AML-193 (cell line): Measurements from ENCODE around the gene SRSF9.
A peak's percentile ranks its signal among the peaks of the same experiment; 100 is the strongest.

Source experiments
- DNase-seq, 2 experiments: peaks; one replicate each; lab custom pipeline; 2025; lab: John Stamatoyannopoulos, UW

The SRSF9 gene

DNA sequence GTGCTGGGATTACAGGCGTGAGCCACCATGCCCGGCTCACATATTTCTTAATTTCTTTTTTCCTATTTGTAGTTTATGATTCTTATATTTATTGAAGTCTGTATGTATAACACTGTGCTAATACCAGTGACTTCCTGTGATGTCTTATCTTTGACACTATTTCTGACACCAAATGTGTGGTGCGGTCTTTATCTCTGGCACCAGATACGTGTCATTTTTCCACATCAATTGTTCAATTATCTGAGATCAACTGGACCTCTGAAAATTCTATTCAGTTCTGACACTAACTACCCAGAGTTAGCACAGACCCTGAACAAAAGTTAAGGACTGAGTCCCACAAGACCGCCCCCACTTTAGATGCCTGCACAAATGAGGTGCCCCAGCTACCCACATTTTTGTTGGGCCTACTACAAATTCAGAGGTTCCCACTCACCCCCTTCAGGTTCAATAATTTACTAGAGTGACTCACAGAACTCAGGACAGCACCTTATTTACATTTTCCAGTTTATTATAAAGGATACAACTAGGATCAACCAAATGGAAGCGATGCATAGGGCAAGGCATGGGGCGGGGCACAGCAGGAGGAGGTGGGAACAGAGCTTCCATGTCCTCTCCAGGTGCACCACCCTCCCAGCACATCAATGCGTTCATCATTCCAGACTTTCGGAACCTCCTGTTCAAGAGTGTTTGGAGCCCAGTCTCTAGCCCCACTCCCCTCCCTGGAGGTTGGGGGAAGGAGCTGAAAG lies 11.6 kb upstream of the SRSF9 start:
- no peak for DNase-seq

- no peak for DNase-seq
Measured at GRCh38 chr12:120480211-120480610, 10.7 kb upstream of the SRSF9 start.

- no peak for DNase-seq
Measured at GRCh38 chr12:120479458-120479857, 9.9 kb upstream of the SRSF9 start.

DNA sequence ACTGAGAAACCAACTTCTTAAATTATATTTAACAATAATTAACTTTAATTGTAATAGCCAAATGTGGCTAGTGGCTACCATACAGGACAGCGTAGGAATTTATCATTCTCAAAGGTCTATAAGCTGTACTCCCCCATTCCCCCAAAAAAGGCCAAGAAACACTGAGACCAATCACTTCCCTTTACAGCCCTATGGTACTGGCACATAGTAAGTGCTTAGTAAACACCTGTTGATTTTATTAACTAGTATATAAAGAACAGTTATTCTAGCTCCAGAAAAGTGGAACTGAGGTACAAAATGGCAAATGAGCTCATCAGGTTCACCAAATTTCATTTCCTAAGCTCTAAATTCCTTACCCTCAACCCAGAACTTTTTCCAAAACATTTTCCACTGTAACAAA lies 6.1 kb upstream of the SRSF9 start:
- no peak for DNase-seq

GRCh38 chr12:120474616-120474960 lies 5.0 kb upstream of the SRSF9 start:
- peak; percentile 62 to 68 for DNase-seq

DNA sequence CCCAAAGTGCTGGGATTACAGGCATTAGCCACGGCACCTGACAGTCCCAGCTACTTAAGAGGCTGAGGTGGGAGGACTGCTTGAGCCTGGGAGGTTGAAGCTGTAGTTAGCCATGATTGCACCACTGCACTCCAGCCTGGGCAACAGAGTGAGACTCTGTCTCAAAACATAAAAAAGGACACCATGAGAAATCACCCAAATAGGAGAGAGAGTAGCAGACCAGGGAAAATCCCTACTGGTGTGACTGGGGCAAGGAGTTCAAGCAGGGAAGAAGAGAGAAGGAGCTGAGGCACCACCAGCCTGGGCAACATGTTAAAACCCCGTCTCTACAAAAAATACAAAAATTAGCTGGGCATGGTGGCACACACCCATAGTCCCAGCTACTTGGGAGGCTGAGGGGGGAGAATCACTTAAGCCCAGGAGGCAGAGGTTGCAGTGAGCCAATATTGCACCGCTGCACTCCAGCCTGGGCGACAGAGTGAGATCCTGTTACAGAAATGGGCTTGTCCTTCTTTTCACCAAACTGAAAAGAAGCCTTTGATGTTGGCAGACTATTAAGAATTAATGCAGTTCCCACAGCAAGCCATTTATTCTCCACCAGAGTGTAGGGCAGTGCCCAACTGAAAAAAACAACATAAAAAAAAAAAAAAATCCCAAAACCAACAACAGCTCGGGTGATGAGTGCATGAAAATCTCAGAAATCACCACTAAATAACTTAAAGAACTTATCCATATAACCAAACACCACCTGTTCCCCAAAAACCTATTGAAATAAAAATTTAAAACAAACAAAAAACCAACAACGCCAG lies 4.5 kb upstream of the SRSF9 start:
- DNase-seq, result no peak

DNA sequence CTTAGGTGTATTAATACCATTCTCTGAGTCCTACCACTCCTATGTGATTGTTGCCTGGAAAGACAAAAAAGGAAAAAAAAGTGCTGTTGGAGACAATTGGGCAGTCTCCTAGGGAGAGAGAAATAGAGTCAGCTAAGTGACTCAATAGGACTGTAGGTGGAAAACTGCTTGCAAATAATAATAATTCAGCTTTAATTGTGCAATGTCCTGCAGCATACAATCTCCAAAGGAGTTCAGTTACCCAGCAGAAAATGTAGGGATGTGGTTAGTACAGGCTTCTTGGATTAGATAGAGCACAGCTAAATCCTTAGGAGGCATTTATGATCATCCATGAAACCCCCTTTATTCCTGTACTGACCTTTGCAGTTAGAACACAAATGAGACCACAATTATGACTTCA lies 3.0 kb upstream of the SRSF9 start:
- peak in 1 of 2 experiments; percentile 20 for DNase-seq

GRCh38 chr12:120470150-120470784 lies 719 bp upstream of the SRSF9 start:
- no peak for DNase-seq

GRCh38 chr12:120468821-120469449 lies 613 bp downstream of the SRSF9 start:
- no peak for DNase-seq

- peak; percentile 78 to 81 for DNase-seq
Measured at GRCh38 chr12:120468325-120468820, 1.2 kb downstream of the SRSF9 start.

- DNase-seq, result no peak
Measured at GRCh38 chr12:120467439-120467838, 2.1 kb downstream of the SRSF9 start.

- peak; percentile 53 to 55 for DNase-seq
Measured at GRCh38 chr12:120466560-120467315, 2.8 kb downstream of the SRSF9 start.

- no peak for DNase-seq
Measured at GRCh38 chr12:120465756-120466155, 3.8 kb downstream of the SRSF9 start.

GRCh38 chr12:120463712-120464111 lies 5.8 kb downstream of the SRSF9 start:
- no peak for DNase-seq

GRCh38 chr12:120462099-120462640 lies 7.4 kb downstream of the SRSF9 start:
- DNase-seq, result no peak

DNA sequence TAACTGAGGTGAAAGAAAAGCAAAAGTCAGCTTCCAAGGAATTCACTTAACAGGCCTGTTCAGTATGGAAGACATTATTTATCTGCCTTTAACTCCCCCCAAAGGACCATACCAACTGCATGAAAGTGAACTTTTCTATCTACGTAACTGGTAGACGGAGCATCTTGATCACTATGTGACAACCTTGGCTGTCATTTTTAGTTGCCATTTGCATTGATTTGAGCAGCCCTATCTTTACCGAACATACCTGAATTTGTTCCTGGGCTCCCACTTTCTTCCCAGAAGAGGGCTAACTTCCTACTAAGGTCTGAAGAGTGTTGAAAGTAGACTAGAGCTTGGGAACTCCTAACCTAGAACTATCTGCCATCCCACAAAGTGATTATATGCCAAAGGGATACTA lies 9.4 kb downstream of the SRSF9 start:
- DNase-seq, result no peak

DNA sequence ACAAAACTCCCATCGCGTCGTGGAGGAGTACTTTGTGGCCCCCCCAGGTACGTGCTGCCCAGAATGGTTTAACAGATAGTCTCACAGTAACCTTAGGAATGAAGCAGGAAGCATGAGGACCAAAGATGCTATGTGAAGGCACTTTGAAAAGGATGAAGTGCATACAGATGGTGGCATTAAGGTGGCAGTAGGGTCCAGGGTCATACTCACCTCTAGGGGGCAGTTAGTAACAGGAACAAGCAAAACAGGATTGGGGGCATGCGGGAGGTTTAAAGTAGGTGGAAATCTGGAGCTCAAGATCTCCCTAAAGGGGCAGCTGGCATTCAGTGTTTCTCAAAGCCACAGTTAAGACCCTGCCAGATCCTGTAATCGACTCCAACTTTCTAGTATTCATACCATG lies 12.4 kb downstream of the SRSF9 start:
- peak; percentile 9 to 13 for DNase-seq

- DNase-seq, result no peak
Measured at GRCh38 chr12:120455302-120455701, 14.2 kb downstream of the SRSF9 start.

DNA sequence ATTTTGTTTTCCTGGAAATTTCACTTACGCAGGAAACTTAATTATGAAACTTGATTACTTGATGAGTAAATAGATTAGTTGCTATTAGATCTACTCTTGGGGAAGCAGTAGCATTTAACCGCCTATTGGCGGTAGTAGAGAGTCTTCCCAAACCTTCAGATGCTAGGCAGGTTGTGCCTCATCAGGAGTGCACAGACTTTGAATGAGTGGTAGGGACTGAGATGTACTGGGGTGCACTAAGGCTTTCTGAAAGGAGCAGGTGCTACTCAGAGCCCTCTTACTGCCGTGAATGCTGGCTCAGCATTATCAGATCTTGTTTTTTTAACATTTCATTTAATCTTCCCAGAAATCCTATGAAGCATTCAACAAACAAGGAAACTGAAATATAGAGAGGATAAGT lies 15.6 kb downstream of the SRSF9 start:
- DNase-seq, result peak; percentile 63 to 77

GRCh38 chr12:120453060-120453750 lies 16.3 kb downstream of the SRSF9 start:
- no peak for DNase-seq

- DNase-seq, result peak; percentile 4 to 7
Measured at GRCh38 chr12:120452524-120452923, 17.0 kb downstream of the SRSF9 start.
